ENCODE results near the gene PTGES2. TPM values are rescaled to one million over a fixed set of nuclear protein-coding genes. Genes with fewer than 3 reads are reported as not detected.
"Not testable (repeated sequence)": the region's sequence is repeated elsewhere in the genome, so short reads cannot be mapped to it uniquely, and the experiment has no call there.

Gene PTGES2
- total RNA-seq, 1 donor from 2014 or later, result 33.8 TPM

DNA sequence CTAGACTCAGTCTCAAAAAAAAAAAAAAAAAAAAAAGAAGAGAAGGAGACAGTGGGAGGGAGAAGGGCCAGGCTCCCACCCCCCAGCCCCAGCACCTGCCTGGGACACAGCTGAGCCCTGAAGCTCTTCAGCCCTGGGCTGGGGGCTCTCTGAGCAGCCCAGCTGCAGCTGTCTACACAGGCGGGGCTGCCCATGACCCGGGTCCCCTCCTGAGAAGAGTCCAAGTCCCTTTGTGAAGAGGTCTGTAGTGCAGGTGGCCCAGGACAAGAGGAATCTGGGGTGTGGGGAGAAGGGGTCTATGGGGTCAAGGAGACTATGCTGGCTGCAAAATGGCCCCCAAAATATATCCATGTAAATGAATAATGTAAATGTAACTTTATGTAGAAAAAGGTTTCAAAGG lies 15.1 kb upstream of the PTGES2 start:
- ATAC-seq, result no peak
- intact Hi-C loops (cut with DNase I), result no loop called here
- DNase-seq (ENCODE audit: low spot score), result no peak

DNA sequence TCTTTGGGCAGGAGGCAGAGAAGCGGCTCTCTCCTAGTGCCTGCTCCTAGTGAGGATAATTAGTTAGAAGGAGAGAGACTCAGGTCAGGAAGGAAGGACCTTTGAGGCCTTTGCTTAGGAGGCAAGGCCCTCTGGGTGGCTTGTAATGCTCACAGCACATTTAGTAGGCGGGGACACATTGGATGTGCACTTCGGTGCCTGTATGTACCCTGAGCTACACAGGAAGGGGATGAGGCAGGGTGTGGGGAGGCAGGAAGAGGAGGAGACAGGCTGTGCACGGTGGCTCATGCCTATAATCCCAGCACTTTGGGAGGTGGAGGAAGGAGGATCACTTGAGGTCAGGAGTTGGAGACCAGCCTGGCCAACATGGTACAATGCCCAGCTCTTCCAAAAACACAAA lies 14.5 kb upstream of the PTGES2 start:
- intact Hi-C loops (cut with DNase I), result no loop called here
- no peak for ATAC-seq
- DNase-seq (ENCODE audit: low spot score), result no peak

DNA sequence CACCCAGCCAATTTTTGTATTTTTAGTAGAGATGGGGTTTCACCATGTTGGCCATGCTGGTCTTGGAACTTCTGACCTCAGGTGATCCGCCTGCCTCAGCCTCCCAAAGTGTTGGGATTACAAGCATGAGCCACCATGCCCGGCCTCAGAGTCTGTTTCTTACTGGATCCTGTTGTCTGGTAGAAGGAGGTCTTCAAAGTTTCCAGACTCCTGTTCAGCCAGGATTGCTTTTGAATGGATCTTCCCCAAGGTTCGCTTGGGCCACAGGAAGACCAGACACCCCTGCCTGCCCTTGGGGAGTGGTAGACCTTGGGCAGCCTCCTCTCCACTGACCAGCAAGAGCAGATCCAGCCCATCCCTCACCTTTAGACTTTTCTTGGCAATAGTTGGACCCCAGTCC lies 14.1 kb upstream of the PTGES2 start:
- DNase-seq (ENCODE audit: low spot score) (no peak), ATAC-seq (no peak)
- intact Hi-C loops (cut with DNase I), result no loop called here

DNA sequence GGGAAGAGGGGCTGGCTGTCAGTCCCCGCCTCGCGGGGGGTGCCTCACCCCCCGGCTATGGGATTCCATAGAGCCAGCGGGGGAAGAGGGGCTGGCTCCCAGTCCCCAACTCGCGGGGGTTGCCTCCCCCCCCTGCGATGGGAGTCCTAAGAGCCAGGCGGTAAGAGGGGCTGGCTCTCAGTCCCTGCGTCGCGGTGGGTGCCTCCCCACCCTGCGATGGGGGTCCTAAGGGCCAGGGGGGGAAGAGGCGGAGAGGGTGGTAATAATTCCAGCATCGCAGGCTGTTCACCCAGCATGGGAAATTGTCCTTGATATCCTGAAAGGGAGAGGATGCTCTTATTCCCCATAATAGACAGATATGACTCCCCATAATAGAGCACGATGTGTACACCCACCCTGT lies 12.1 kb upstream of the PTGES2 start:
- intact Hi-C loops (cut with DNase I), result no loop called here
- ATAC-seq (no peak), DNase-seq (ENCODE audit: low spot score) (no peak)

DNA sequence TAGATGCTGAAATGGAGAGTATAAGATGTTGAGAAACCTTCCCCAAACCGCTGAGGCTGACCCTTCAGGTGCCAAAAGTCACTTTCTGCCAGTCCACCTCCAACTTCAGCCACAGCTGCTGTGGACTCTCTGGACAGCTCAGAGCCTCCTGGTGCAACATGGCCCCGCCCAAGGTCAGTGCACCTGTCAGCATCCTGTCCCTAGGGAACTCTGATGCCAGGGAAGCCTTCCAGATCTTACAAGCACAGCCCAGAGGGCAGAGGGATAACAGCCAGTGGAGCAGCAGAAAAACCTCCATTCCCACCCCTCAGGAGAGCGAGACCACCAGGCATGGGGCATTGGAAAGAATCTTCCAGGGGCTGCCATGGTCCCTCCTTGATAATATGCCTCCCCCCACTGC lies 10.5 kb upstream of the PTGES2 start:
- DNase-seq (ENCODE audit: low spot score) (no peak), ATAC-seq (no peak)
- intact Hi-C loops (cut with DNase I), result no loop called here

DNA sequence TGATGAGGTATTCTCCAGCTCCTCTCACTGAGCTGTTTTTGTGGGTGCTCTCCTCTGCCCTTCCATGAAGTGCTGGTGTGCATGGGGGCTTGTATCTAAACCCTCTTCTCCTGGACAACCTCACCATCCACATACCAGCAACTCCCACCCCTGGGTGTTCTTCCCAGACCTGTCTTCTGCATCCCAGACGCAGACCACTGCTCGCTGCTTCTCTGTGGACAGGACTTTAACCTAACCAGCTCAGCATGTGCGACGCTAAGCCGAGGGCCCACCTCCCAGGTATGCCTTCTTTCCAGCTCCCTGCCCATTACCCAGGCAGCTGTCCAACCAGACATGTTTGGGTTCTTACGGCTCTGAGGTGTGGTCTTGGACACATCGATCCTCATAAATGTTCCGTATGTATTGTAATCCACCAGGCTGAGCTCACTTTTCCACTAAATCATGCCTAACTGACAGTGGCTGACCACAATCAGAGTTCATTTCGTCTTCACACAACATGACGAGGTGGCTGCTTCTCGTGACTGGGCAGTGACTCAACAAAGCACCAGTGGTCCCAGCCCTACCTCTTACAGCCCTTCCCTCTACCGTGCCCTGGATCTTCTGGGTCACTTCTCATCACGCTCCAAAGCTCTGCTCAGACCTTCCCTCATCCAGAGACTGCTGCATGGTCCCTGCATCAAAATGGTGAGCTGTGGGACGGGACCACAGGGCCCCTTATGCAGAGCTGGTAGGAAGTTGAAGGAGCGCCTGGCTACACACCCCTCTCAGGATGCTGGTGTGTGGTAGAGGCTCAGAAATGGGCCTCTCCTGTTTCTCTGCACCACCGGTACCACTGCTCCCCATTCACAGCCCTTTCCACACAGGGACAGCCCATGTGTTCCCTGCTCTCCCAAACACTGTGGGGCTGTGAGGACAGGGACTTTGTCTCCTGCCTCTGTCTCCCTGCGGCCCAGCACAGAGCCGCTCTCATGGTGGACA lies 9.6 kb upstream of the PTGES2 start:
- intact Hi-C loops (cut with DNase I), result no loop called here
- DNase-seq (ENCODE audit: low spot score), result no peak
- no peak for ATAC-seq

DNA sequence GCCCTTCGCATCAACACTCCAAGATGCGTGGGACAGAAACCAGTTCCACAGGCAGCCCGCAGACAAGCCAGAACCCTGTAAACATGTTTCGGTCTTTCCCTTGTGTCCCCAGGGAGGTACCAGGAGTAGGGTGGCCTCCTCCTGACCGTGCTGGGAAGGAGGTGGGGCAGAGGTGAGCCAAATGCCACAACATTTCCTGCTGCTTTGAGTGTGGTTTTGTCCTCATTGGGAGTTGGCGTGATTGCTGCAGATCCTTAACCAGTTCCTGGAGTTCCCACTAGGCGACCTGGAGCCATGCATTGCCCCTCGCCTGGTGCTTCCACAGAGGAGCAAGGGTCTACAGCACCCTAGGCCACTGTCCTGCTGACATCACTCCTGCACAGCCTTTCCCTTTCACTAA lies 8.0 kb upstream of the PTGES2 start:
- DNase-seq (ENCODE audit: low spot score); intact Hi-C loops (cut with DNase I); ATAC-seq: not testable (repeated sequence)

DNA sequence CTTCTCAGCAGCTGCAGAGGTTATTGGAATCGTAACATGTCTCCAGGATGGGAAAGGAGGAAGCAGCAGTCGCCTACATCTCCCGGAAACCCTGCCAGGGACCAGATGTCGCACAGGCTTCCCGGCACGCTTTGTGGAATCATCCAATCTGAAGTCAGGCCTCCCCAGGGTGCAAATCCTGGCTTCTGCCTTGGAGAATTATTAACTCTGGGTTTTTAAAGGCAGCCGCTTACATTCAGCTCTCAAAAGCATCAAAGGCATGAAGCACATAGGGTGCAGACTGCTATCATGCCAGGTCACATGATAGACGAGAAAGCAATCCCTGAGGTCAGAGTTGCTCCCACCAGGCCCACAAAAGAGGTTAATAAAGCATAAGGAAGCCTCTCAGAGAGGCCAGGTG lies 4.6 kb upstream of the PTGES2 start:
- intact Hi-C loops (cut with DNase I); ATAC-seq; DNase-seq (ENCODE audit: low spot score): not testable (repeated sequence)

DNA sequence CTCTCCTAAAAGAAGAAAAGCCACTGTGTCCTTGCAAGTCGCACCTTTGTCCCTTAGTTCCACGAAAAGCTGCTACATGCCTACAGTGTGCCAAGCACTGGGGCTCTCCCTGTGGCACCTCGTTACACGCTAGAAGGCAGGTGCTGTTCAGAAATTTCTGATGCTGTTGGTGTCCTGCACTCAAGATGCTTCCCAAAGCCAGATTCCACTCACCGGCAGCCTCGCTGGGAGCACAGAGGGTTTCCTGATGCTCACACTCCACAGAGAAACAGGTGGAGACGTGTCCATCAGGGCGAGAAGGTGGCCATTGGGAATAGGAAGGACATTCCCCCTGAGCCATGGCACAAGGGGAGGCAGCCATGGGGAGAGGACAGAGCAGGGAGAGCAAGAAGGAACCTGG lies 3.8 kb upstream of the PTGES2 start:
- DNase-seq (ENCODE audit: low spot score); ATAC-seq; intact Hi-C loops (cut with DNase I): not testable (repeated sequence)

DNA sequence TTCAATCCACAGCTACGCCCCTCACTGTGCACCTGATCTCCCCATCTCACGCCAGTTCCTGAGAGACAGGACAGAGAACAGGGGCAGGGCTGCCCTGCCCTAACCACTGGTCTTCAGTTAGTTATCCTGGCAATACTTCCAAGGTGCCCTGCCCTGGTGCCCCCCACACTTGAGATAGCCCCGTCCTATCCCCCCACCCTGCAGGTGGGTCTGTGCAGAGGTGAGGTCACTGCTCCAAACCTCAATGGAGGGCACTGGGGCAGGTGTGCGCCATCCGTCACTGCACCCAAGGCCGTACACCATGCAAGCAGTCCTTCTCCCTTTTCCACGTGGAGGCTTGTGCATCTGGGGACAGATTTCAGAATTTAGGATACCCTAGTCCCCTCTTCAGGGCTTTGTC lies 3.1 kb upstream of the PTGES2 start:
- ATAC-seq; DNase-seq (ENCODE audit: low spot score); intact Hi-C loops (cut with DNase I): not testable (repeated sequence)

DNA sequence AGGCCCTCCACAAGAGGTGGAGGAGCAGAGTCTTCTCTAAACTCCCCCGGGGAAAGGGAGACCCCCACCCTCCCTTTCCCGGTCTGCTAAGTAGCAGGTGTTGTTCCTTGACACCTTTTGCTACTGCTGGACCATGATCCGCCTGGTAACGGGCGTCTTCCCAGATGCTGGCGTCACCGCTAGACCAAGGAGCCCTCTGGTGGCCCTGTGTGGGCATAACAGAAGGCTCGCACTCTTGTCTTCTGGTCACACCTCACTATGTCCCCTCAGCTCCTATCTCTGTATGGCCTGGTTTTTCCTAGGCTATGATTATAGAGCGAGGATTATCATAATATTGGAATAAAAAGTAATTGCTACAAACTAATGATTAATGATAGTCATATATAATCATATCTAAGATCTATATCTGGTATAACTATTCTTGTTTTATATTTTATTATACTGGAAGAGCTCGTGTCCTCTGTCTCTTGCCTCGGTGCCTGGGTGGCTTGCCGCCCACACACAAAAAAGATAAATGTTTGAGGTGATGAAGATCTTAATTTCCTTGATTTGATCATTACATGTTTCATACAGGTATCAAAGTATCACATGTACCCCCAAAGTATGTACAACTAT lies 2.6 kb upstream of the PTGES2 start:
- DNase-seq (ENCODE audit: low spot score); intact Hi-C loops (cut with DNase I); ATAC-seq: not testable (repeated sequence)

DNA sequence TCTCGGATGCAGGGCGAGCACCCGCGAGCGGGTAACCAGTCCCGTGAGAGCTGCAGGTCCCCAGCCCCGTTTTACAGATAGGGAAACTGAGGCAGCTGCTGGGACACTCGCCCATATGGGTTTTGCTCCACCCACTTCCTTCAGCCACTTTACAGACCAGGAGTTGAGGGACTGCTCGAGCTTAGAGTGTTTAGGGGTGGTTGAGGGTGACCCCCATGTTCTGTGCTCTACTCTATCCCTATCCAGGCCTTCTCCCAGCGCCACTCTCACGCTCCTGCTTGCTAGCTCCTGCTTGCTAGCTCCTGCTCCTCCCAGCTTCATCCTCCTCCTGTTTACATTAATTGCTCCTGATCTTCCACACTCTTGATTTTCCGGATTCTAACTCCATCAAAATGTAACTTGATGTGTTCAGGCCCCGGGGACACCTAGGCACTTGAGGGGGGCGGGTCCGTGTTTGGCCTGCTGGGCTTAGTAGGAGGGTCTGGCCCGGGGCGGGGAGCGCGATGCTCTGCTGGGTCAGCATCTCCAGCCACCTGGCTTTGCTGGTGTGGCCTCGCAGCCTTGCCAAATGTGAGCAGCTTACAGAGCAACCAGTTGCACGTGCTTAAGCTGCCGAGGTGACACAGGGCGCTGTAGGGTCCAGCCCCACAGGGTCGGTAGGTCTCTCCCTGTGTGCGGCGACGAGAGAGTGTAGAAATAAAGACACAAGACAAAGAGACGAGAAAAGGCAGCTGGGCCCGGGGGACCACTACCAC lies 1.5 kb upstream of the PTGES2 start:
- intact Hi-C loops (cut with DNase I), result no loop called here
- peak; percentile 12 for ATAC-seq
- DNase-seq (ENCODE audit: low spot score), result no peak

DNA sequence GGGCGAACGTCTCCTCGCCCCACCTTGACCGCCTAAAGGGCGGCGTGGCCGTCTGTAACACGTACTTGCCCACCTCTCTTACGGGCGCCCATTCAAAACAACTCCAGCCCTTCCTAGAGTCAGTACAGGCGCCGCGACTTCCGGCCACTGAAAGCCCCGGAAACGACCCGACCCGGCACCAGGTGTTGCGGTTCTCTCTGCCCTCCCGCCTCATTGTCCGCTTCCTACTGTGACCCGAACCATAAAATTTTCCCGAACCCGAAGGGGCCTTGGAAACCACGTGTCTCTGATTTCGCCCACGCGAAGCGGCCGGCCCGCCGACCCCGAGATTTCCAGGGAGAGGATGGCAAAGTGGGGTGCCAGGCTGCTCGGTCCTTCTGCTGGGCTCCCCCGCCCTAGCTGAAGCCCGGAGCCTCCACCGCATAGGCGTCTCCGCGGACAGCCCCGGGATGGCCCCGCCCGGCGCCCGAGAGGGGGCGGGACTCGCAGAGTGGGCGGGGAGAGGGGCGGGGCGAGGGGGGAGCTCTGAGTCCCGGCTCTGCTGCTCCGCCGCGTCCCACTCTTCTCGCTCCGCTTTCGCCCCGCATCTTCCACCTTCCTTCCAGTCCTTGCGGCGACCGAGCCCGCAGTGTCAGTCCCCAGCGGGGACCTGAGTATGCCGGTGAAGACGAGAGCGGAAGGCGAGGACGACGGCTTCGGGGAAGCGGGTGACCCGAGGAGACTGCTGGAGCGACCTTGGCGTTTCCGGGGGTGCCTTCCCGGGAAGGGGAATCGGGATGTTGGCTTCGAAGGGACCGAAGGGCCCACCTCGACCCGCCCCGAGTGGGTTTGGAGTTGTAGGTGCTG lies 684 bp upstream of the PTGES2 start:
- intact Hi-C loops (cut with DNase I), result no loop called here
- ATAC-seq, result peak; percentile 94
- peak; percentile 88 for DNase-seq (ENCODE audit: low spot score)

DNA sequence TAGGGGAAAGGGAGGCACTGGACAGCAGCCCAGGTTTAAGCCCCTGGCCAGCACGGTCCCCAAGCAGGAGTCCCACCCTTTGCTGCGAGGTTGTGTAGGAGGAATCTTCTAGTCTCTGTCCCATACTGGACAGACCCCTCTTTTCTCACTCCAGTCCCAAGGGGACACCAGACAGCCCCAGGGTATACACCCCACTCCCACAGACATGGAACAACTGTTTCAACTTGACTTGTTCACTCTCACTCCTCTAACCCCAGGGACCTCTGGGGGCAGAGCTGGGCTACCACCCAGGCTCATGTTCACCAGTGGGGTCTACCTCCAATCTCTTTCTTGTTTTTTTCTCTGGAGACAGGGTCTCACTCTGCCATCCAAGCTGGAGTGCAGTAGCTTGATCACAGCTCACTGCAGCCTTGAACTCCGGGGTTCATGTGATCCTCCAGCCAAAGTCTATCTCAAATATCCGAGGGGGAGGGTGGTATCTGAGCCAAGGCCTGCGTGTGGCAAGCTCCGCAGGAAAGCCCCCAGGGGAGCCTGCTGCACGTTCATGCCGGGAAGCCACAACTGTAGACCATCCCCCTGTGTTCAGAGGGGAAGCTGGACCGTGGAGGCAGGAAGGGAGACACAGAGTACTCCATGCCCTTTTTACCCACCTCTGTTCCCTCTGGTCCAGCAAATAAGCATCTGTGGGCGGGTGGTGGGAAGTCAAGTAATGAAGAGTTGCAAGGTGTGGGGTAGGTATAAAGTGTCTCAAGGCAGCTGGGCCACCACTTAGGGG lies 1.8 kb downstream of the PTGES2 start:
- DNase-seq (ENCODE audit: low spot score) (no peak), ATAC-seq (no peak)
- intact Hi-C loops (cut with DNase I), result no loop called here

DNA sequence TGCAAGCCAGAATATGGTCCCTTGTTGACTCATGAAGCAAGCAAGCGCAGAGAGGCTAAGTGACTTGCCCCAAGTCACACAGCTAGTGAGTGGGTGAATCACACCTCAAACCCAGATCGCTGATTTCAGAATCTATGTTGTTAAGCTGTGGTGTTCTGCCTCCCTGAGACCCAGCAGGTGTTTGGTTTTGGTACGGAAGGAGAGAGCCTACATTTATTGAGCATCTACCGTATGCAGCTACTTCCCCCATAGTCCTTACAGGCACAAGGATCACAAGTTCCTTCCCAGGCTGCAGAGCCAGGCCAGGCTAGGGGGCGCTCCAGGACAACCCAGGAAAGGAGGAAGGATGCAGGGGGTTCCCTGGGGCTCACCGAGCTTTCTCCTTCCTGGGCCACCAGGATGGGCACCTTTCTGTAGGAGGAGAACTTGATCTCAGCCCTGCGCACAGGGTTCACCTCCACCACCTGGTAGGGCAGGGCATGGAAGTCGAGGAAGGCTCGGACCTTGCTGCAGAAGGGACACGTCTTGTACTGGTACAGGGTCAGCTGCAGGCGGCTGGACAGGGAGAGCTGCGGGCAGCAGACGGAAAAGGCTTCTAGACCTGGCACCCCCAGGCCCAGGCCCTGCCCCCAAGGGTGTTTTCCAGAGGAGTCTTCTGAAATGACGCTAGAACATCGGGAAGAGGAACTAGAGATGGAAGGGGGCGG lies 2.5 kb downstream of the PTGES2 start:
- DNase-seq (ENCODE audit: low spot score) (peak; percentile 86), ATAC-seq (no peak)
- intact Hi-C loops (cut with DNase I), result no loop called here

DNA sequence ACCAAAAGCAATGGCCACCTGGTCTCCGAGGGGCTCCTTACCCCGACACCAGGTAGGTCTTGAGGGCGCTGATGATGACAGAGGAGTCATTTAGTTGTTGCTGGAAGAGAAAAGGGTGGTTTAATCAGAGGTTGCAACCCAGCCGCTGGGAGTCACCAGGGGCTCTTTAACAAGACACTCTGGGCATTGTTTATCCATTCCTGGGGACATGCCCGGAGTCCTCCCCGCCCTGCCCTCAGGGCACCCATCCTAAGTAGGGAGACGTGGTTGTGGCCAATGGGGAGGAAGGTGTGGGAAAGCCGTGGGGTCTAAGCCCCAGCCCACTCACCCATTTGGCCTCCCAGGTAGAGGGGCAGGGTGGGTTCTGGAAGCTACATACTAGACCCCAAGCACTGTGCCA lies 3.1 kb downstream of the PTGES2 start:
- intact Hi-C loops (cut with DNase I), result no loop called here
- ATAC-seq (no peak), DNase-seq (ENCODE audit: low spot score) (no peak)

DNA sequence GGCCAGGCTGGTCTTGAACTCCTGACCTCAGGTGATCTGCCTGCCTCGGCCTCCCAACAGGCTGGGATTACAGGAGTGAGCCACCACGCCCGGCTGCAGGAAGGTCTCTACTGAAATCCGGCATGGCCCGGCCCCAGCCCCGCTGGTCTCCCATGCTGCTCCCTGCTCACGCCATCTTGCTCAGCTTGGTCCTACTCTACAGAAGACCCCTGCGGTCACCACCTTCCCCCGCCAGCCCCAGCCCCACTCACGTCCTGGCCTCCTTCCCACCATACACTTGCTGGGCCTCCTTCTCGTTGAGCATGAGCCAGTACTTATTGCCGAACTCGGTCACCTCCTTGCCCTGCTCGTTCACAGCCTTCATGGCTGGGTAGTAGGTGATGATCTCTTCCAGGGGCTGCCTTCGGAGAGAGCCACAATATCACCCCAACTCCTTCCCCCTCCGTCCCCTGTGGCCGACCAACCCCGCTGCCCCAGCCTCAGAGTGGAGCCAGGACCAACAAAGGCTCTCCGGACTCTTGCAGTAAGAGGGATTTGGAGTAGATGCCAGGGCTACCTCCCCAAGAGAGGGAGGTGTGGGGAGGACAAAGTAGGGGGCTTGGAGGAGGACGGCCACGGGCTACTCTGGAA lies 4.0 kb downstream of the PTGES2 start:
- DNase-seq (ENCODE audit: low spot score) (no peak), ATAC-seq (no peak)
- intact Hi-C loops (cut with DNase I), result no loop called here

Data from sciatic nerve (tissue), 2 donors.